GM20431 (cell line): Measurements from ENCODE around the gene RAD18.

Source experiments
- in situ Hi-C: fragments of 300-500 bp; cut with MseI, MboI; formaldehyde crosslinking; loops from one replicate; pipeline ENCODE4 v1.15.0; 2020; ENCODE audit warnings: low sequenced_read_pairs; ENCODE audit not compliant: unreplicated experiment

Gene RAD18

DNA sequence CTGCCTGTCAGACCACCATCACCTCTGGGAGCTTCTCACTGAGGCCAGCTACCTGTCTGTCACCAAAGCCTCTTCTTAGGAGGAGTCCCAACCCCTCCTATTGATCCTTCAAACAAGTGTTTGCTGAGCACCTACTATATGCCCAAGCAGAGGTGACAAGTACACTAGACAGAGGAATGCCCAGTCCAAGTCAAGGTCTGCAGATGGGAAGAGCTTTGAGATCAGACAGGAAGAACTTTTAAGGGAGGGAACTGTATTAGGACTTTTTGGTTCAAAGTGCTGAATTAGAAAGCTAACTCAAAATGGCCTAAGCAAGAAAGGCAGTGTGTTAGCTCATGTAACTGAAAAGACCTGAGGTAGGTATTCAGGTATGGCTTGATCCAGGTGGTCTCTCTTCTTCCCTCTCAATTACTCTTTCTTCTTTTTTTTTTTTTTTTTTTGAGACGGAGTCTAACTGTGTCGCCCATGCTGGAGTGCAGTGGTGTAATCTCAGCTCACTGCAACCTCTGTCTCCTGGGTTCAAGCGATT, 3.6 kb upstream of the RAD18 start:
- in situ Hi-C loops, result no loop called here

DNA sequence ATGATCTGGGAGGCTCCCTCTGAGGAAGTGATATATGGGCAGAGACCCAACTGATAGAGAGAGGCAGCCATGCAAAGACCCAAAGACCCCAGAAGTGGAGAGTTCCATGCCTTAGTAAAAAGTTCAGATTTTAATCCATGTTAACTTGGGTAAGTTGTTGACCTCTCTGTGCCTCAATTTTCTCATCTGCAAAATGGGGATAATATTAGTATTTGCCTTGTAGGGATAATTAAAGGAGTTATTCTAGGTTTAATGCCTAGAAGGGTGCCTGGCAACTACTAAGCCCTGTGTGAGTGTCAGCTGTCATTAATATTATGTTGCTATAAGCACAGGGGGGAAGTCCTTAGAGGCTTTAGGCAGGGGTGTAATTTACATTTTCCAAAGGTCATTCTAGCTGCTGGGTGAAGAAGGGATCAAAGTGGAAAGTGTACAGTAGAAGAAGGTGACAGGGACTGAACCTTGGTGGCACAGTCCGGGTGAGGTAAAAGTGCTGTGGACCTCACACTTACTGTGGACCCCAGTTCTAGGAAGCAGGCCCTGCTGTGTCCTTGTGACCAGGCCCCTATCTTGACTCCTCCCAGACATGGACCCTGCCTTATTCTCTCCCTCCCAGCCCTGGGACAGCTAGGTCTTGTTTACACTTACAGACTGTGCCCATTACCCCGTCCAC, 3.0 kb upstream of the RAD18 start:
- in situ Hi-C loops, result no loop called here

DNA sequence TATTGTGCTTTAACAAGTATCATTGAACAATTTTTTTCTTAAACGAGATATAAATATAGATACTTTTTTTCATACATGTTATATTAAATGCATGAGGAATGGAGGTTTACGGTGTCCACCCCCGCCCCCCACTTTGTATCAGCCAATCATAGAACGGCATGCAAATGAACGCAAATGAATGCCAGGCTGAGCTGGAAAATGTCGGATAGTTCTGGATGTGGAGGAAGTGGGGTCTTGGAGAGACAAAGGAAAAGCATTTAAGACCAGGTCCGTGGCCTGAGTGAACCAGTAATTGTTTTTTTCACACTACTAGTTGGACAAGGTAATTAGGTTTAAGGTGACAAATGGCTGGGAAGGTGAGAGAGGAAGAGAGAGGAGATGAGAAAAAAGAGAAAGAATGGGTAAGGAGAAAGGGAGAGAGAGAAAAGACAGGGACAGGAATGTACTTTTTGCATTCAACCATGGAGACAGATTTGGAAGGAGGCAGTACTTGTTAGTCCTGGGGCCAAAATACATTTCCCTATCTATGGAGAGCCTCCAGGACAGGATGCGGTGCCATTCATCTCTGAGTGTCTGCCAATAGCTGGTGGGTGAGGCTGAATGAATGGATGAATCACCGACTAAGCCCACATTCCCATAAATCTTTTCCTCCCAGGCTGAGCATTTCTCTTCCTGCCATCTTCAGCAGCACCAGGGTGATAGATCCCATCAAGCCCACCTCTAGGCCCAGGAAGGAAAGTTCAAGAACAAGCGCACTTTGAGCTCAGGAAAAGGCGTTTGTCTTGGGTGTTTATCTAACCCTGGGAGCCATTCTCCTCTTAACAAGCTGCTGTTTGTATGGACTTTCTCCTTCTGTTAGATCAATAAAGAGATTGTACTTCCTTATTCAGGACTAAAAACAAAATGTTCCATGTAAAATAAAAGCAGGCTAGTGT, 1.4 kb upstream of the RAD18 start:
- in situ Hi-C loops, result no loop called here

DNA sequence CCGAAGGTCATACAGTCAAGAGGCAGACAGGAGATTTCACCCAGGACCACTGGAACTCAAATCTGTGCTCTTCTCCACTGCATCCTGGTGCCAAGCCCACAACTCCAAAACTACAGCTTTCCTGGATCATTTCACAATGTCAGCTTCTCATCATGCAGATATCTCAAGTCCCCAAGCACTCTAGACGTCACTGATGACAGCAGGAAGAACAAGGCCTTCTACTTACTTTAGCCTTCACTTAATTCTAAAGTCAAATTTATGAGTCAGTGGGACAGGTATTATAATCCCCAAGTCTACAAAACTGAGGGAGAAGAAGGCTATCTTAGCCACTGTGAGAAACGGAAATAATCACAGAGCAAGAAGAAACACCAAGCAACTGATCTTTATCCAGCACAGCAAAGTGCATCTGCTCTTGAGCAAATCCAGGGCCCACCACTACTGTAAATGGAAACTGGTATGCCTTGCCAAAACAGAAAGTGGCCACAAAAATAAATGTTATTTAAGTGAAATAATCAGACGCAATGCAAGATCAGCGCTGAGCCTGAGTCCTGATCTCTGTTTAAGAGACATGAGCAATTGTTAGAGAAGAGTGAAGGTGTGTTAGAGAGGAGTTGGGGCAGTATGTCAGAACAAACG, 928 bp downstream of the RAD18 start:
- in situ Hi-C loops, result no loop called here

DNA sequence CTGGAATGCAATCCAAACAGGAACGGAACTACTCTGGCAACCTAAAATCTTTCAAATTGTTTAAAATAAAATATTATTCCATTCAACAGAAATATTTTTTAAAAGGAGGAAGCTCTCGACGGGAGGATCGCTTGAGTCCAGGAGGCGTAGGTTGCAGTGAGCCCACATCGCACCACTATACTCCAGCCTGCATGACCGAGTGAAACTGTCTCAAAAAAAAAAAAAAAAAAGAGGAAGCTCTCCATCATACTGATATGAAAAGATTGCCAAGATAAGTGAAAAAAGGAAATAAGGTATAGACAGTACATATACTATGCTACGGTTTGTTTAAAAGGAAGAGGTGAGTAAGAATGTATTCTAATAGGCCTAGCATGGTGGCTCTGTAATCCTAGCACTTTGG, 3.6 kb downstream of the RAD18 start:
- in situ Hi-C loops, result no loop called here

DNA sequence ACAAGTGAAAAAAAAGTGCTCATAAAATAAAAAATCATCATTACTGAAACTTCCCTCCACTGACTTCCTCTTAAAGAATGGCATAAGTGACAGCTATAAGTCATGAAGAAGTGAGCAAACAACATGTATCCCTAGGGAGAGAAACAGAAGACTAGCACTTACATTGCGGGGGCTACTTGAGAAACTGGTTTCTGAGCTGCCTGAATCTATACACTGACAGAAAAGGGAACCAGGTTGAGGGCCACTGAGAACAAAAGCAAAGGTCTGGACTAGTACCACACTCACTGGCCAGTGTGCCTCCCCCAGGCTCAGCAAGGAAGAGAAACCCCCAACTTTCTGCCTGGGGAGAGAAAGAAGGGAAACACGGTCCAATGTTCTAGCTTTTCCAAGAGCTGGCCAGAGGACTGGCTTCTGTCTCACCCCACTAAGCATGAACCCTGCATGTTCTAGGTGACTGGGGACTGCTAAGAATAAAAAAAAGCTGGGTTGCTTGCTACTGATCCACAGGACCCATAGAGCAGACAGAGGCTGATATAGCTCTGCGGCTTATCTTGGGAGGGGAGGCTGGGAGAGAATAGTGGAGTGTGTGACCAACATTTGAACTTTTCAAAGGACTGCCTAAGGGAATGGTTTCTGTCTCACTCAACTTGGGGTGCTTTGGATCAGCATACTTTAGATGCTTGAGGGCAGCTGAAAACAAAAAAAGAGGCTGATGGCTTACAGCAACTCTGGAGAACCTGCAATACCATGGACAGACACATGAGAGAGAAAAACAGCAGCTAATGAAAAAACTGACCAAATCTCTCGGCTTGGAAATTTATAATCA, 8.1 kb downstream of the RAD18 start:
- in situ Hi-C loops, result no loop called here

DNA sequence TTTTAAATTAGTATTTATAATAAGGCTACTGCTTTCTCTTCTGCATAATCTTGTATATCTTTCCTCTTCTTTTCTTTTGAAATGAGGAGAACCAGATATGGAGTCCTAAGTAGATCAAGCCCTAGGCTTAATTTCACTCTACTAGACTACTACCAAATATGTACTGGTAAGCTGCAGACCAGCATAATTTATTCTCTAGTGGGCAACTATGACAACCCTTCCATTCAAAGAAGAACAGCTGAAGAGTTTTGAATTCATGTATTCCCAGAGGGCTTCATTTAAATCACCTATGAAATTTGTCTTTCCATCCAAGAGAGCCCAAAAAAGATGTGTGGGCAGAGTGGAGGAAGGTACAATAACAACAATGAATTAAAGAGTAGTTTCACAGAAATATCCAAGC, 10.0 kb downstream of the RAD18 start:
- in situ Hi-C loops, result no loop called here

DNA sequence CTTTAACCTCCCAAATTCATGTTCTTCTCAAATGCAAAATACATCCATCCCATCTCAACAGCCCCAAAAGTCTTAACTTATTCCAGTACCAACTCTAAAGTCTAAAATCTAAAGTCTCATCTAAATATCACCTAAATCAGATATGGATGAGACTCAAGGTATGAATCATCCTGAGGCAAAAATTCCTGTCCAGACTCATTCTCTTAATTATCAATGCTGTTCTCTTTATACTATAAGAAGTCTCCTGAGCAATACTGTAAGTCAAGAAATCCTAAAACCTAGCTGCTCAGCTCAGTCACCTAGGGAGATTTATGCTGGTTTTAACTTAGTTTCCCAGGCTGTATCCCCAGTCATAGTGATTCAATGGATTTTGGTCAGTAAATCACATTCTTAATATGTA, 11.1 kb downstream of the RAD18 start:
- in situ Hi-C loops, result no loop called here

DNA sequence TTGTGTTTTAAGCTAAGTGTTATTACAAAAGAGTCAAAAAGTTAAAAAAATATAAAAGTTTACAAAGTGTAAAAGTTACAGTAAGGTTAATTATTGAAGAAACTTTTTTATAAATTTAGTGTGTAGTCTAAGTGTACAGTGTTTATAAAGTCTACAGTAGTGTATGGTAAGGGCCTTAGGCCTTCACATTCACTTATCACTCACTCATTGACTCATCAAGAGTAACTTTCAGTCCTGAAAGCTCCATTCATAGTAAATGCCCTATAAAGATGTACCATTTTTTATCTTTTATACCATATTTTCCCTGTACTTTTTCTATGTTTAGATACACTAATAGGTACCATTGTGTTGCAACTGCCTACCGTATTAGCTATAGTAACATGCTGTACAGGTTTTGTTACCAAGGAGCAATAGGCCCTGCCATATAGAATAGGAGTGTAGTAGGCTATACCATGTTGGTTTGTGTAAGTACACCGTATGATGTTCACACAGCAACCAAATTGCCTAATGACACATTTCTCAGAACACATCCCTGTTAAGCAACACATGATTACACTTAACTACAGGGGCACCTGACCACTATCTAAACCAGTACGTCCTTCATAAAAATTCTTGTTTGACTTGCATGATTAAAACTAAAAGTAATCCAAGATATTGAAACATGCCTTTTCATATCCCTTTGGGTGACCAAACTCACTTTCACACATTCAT, 17.2 kb downstream of the RAD18 start:
- in situ Hi-C loops, result no loop called here

DNA sequence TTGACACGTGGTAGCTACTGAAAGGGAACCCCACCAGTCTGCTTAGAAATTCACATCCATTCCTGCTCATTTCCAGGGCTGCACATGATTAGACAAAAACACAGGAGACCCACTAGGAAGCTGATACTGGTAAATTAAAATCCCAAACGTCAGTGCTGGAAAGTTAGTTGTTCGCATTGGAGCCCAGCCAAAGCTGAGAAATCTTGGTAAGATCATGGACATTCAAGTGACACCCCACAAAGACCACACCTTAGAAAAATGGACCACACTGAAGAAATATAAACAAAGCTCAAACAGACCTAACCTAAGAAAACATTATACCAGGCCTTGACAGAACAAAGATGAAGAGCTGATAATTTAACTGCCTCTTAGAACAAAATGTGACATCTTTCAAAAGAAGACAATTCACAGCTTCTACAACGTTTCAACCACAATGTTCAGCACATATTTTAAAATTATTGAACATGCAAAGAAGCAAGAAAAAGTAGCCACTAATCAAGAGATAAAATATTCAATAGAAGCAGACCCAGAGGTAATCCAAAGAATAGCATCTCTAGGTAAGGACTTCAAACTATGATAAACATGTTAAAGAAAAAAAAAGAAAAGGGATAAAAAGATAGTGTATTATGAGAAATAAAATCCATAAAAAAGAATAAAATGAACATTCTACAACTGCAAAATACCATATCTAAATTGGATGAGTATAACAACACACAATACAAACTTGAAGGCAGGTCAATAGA, 20.4 kb downstream of the RAD18 start:
- in situ Hi-C loops, result no loop called here

DNA sequence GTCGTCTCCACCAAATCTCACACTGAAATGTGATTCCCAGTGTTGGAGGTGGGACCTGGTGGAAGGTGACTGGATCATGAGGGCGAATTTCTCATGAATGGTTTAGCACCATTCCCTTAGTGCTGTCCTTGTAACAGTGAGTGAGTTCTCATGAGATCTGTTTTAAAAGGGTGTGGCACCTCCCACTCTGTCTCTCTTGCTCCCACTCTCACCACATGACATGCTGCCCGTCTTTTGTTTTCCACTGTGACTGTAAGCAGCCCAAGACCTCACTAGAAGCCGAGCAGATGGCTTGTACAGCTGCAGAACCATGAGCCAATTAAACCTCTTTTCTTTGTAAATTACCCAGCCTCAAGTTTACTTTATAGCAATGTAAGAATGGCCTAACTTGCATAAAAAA, 21.2 kb downstream of the RAD18 start:
- in situ Hi-C loops, result no loop called here

DNA sequence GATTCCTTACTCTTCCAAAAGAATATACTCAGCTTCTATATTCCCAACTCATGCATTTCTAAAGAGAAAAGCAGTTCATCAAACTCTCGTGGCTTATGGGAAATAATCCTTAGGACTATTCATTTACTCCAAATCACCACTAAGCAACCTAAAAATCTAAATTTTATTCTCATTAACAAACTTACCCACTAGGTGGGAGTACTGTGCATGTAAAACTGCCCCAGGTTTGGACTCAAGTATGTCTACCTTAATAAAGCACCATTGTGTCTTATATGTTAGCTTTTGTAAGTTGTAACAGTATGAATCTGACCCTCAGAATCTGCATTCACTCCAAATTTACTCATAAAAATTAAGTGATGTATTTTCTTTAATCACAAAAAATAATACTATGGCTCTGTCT, 25.3 kb downstream of the RAD18 start:
- in situ Hi-C loops, result no loop called here

DNA sequence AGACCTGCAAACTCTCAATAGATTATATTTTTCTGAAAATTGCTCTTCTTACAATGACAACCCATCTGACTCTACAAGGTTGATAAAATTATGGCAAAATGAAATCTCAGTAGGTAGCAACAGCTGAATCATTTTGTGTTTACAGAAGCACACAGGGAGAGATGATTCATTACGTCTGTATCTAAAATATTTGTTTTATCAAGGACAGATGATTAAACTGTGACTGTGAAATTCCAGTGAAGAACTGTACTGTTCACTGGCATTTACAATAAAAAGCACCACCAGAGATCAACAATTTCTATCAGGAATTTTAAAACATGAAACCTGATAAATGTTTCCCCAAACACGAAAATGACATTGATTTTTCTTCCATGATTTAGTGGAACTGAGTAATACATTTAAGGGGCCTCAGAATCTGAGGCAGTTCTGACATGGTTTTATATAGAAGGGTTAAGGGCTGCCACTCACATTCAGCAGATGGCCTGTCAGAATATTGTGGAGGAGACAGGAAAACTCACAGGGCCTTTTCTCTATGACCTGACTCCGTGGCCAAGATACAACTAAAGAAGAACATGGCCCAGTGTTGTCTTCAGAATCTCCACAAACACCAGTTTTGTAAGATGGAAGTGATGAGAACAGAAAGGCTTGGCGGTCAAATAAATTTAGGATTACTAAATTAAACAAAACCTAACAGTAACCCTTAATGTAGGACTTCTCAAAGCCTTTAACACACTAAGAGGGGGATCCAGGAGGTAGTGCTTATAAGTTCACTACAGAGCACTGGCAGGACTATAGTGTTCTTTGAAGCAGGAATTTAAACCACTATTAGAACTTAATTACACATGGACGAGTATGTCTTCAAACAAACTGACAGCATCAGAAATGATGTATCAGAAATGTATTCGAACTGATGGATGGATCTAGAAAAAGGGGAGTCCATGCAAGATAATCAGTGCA, 25.9 kb downstream of the RAD18 start:
- in situ Hi-C loops, result no loop called here

DNA sequence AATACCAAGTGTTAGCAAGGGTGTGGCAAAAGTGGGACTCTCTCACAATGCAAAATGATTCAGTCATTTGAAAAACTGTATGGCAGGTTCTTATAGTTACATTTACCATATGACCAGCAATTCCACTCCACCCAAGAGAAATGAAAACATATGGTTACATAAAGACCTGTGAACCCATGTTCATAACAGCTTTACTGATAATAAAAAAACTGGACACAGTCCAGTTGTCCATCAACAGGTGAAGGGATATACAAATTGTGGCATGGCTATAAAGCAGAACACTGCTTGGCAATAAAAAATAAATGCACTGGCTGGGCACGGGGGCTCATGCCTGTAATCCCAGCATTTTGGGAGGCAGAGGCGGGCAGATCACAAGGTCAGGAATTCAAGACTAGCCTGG, 30.8 kb downstream of the RAD18 start:
- in situ Hi-C loops, result no loop called here

DNA sequence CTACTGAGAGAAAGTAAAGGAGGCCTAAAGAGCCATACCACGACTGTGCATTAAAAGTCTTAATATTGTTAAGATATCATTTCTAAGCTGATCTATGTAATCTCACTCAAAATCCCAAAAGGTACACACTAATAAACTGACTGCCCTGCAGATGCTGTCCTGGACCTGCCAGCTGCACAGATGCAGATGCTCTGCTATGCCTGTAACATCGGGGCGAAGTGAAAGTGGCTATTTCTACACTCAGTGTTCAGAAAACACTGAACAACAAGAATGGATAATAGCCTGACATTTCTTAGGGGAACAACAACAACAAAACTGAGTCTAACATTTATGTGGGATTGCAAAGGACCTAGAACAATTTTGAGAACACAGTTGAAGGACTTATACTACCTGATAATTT, 31.9 kb downstream of the RAD18 start:
- in situ Hi-C loops, result no loop called here

DNA sequence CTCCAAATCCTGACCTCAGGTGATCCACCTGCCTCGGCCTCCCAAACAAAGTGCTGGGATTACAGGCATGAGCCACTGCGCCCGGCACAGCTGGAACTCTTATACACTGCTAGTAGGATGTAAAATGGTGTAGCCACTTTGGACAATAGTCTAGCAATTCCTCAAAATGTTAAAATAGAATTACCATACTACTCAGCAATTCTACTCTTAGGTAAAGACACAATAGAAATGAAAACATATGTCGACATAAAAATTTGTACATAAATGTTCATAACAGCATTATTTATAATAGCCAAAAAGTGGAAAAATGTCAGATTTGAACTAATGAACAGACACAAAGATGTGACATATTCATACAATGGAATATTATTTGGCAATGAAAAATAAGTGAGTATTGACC, 33.4 kb downstream of the RAD18 start:
- in situ Hi-C loops, result no loop called here

DNA sequence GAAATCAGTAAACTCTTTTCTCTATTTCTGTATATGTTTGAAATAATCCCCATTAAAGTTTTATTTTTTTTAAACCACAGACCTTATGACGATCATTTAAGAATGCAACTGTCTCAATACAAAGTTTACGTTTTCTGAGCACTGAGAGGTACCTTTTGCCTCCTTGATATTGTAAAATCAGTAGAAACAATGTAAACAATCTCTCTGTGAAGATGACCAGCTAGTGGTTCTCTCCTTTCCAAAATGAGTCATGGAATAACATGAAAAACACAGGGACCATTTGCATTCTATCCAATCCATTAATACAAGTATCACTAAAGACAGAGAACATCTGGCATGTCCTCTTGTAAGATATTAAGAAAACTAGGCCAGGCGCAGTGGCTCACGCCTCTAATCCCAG, 48.8 kb downstream of the RAD18 start:
- in situ Hi-C loops, result no loop called here

DNA sequence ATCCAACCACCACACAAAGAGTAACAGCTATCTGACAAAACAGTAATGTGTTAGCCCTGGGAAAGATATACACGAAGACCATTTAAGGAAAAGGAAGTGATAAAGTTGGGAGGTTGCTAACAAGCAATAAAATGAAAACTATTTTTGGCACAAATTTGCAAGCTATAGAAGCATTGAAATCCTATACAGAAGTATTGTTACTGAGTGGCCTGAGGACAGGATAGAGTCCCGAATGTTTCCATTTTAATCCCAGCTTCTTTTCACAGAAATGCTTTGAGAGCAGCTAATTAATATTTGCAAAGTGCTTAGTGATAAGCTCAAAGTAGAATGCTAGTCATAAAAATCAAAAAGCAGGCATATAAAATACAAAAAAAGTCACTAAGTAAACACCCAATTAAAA, 51.5 kb downstream of the RAD18 start:
- in situ Hi-C loops, result no loop called here
